Measurements from ENCODE around the gene GCC1.

GRCh38 chr7:127571741-127572505 lies 13.5 kb downstream of the GCC1 start:
- TF ChIP-seq CTCF (IDR thresholded peaks at IDR 0.05; ENCODE audit: extremely low read depth in 1 of 2, insufficient read depth in 1 of 2, low read depth in 1 of 2, low read length in 2 of 2) (no peak), POLR2A (IDR thresholded peaks at IDR 0.05; ENCODE audit: low read depth, low read length) (no peak), EZH2 (IDR thresholded peaks at IDR 0.05; ENCODE audit: borderline replicate concordance, low read depth, low read length, severe bottlenecking) (no peak), MAX (IDR thresholded peaks at IDR 0.05; ENCODE audit: insufficient read depth, insufficient read length) (no peak), POLR2AphosphoS5 (IDR thresholded peaks at IDR 0.05; ENCODE audit: insufficient read depth, low read depth, low read length) (no peak), GATA2 (IDR thresholded peaks at IDR 0.05; ENCODE audit: insufficient read depth, insufficient read length, low read depth, low read length) (no peak), MYC (IDR thresholded peaks at IDR 0.05; ENCODE audit: low read depth, low read length) (no peak), JUN (IDR thresholded peaks at IDR 0.05; ENCODE audit: borderline replicate concordance, insufficient read depth, insufficient read length, low read depth) (no peak), FOS (IDR thresholded peaks at IDR 0.05; ENCODE audit: borderline replicate concordance, insufficient read depth, low read length) (no peak)
